WTC11 (cell line): ENCODE results near the gene LCORL. TPM values are rescaled to one million over a fixed set of nuclear protein-coding genes. Genes with fewer than 3 reads are reported as not detected.

Experiments used
- ATAC-seq: fragments of 200-7000 bp; cut with Tn5 transposase; 2 replicates; pipeline ENCODE4 v1.10.0; 2021; ENCODE audit warnings: mild to moderate bottlenecking, moderate library complexity
- CTCF ChIA-PET: fragments of 300-600 bp; sonication (Branson Sonifier 250); formaldehyde crosslinking; loops from one replicate; lab custom pipeline; 2021; ENCODE audit warnings: antibody characterized with exemption; lab: Charles Lee
- POLR2A ChIA-PET: fragments of 350-600 bp; sonication (Branson Sonifier 250); formaldehyde crosslinking; loops from one replicate; lab custom pipeline; 2021; ENCODE audit warnings: antibody characterized with exemption; lab: Charles Lee
- DNase-seq: peaks from one replicate; pipeline ENCODE4 v3.0.0; 2021; ENCODE audit warnings: low spot score
- H3K27ac Mint-ChIP-seq: 2 replicates; pipeline ENCODE4 v1.8.0; 2021; ENCODE audit warnings: mixed read lengths
- H3K27me3 Mint-ChIP-seq: 2 replicates; pipeline ENCODE4 v1.8.0; 2021; ENCODE audit warnings: low read depth, mild to moderate bottlenecking, moderate library complexity, mixed read lengths
- H3K36me3 Mint-ChIP-seq: 2 replicates; pipeline ENCODE4 v1.8.0; 2021; ENCODE audit warnings: mixed read lengths
- H3K4me1 Mint-ChIP-seq: 2 replicates; pipeline ENCODE4 v1.8.0; 2022; ENCODE audit warnings: mixed read lengths
- H3K4me3 Mint-ChIP-seq: 2 replicates; pipeline ENCODE4 v1.8.0; 2021; ENCODE audit warnings: mild to moderate bottlenecking, moderate library complexity, mixed read lengths
- H3K9me3 Mint-ChIP-seq: 2 replicates; pipeline ENCODE4 v1.8.0; 2021; ENCODE audit warnings: mixed read lengths
- ATF6 ChIP-seq: sonication (generic); formaldehyde crosslinking; IDR thresholded peaks from 2 replicates; pipeline ENCODE4 v1.8.1; 2023; ENCODE audit warnings: mild to moderate bottlenecking, missing genetic modification reagents
- E2F5 ChIP-seq: sonication (generic); formaldehyde crosslinking; IDR thresholded peaks from 2 replicates; pipeline ENCODE4 v1.8.1; 2022; ENCODE audit warnings: mild to moderate bottlenecking, moderate library complexity, missing genetic modification reagents
- ELF4 ChIP-seq: sonication (generic); formaldehyde crosslinking; IDR thresholded peaks from 2 replicates; pipeline ENCODE4 v1.8.1; 2022; ENCODE audit warnings: low read depth, mild to moderate bottlenecking, moderate library complexity, missing genetic modification reagents
- GTF2I ChIP-seq: fragments of 250-450 bp; sonication (Bioruptor Pico); conservative IDR thresholded peaks from 2 replicates; pipeline ENCODE4 v1.4.0; 2021; ENCODE audit warnings: mild to moderate bottlenecking
- IRF2 ChIP-seq: sonication (generic); formaldehyde crosslinking; IDR thresholded peaks from 2 replicates; pipeline ENCODE4 v1.8.0; 2022; ENCODE audit warnings: low read depth, missing genetic modification reagents, borderline replicate concordance
- JAZF1 ChIP-seq: fragments of 250-450 bp; sonication (Bioruptor Pico); IDR thresholded peaks from 2 replicates; pipeline ENCODE4 v1.9.0; 2021; ENCODE audit warnings: moderate library complexity, mild to moderate bottlenecking, inconsistent platforms
- NR3C1 ChIP-seq: sonication (generic); formaldehyde crosslinking; conservative IDR thresholded peaks from 2 replicates; pipeline ENCODE4 v1.8.1; 2023; ENCODE audit warnings: low read depth, mild to moderate bottlenecking, missing genetic modification reagents
- RORB ChIP-seq: fragments of 250-450 bp; sonication (Bioruptor Pico); IDR thresholded peaks from 2 replicates; pipeline ENCODE4 v1.9.0; 2021; ENCODE audit warnings: mild to moderate bottlenecking
- TEAD1 ChIP-seq: sonication (generic); formaldehyde crosslinking; IDR thresholded peaks from 2 replicates; pipeline ENCODE4 v1.8.0; 2022; ENCODE audit warnings: mild to moderate bottlenecking, missing genetic modification reagents
- ZMAT4 ChIP-seq: fragments of 250-450 bp; sonication (Bioruptor Pico); IDR thresholded peaks from 2 replicates; pipeline ENCODE4 v1.9.0; 2021; ENCODE audit warnings: mild to moderate bottlenecking
- ZNF671 ChIP-seq: fragments of 250-450 bp; sonication (Bioruptor Pico); IDR thresholded peaks from 2 replicates; pipeline ENCODE4 v1.8.0; 2021; ENCODE audit warnings: mild to moderate bottlenecking
- total RNA-seq: library from RNA; stranded (reverse); gene quantifications from 3 replicates; pipeline ENCODE4 v1.2.3, GENCODE V29; 2021
- TF ChIP-seq, protein P1 (sequence below): sonication (generic); formaldehyde crosslinking; IDR thresholded peaks from 2 replicates; pipeline ENCODE4 v1.8.1; 2023; ENCODE audit warnings: mild to moderate bottlenecking, missing genetic modification reagents, moderate library complexity
- TF ChIP-seq, protein P2 (sequence below): sonication (generic); formaldehyde crosslinking; IDR thresholded peaks from 2 replicates; pipeline ENCODE4 v1.8.1; 2022; ENCODE audit warnings: low read depth, mild to moderate bottlenecking, moderate library complexity, missing genetic modification reagents, borderline replicate concordance
- TF ChIP-seq, protein P3 (sequence below): fragments of 200-600 bp; IDR thresholded peaks from 2 replicates; pipeline ENCODE4 v1.8.0; 2022; ENCODE audit warnings: antibody characterized with exemption
- TF ChIP-seq, protein P4 (sequence below): sonication (generic); formaldehyde crosslinking; IDR thresholded peaks from 2 replicates; pipeline ENCODE4 v1.8.0; 2022; ENCODE audit warnings: mild to moderate bottlenecking, missing genetic modification reagents
- TF ChIP-seq, protein P5 (sequence below): sonication (generic); formaldehyde crosslinking; IDR thresholded peaks from 2 replicates; pipeline ENCODE4 v1.8.0; 2023; ENCODE audit warnings: mild to moderate bottlenecking, missing genetic modification reagents

The LCORL gene
- total RNA-seq, 1 experiment from 2014 or later, result 19.9 TPM

DNA sequence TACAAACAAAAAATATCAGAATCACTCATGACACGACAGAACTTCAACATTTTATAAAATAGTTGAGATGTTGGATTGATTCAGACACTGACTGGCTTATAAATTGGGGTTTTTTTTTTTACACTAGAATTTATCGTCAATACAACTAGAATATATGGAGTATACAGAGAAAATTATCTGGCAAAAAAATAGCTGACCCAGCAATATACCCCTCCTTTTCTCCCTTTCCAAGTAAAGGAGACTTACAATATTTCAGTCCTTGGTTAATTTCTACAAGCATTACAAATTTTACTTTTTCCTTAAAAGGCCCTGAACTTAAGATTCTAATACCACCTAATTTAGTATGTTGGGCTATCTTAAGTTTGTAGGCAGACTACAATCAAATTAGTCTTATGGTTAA is 76.3 kb downstream of the LCORL start:
- no peak for DNase-seq
- ATAC-seq, result no peak

More for the DNA sequence above, 76.3 kb downstream of the LCORL start:
- Mint-ChIP-seq H3K27me3 (no peaks in the 10 kb centered on the region), H3K9me3 (no peaks in the 10 kb centered on the region), H3K36me3 (no peaks in the 10 kb centered on the region), H3K4me1 (peaks cover 10% of the 10 kb centered on the region), H3K27ac (no peak overlapping the region), H3K4me3 (no peak overlapping the region)
- ChIA-PET POLR2A (no interaction called here), CTCF (no interaction called here)
- TF ChIP-seq, protein P1, sequence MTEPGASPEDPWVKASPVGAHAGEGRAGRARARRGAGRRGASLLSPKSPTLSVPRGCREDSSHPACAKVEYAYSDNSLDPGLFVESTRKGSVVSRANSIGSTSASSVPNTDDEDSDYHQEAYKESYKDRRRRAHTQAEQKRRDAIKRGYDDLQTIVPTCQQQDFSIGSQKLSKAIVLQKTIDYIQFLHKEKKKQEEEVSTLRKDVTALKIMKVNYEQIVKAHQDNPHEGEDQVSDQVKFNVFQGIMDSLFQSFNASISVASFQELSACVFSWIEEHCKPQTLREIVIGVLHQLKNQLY, result no peak
- no peak for TF ChIP-seq NR3C1
- TF ChIP-seq, protein P2, sequence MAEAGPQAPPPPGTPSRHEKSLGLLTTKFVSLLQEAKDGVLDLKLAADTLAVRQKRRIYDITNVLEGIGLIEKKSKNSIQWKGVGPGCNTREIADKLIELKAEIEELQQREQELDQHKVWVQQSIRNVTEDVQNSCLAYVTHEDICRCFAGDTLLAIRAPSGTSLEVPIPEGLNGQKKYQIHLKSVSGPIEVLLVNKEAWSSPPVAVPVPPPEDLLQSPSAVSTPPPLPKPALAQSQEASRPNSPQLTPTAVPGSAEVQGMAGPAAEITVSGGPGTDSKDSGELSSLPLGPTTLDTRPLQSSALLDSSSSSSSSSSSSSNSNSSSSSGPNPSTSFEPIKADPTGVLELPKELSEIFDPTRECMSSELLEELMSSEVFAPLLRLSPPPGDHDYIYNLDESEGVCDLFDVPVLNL, result no peak
- no peak for TF ChIP-seq E2F5
- TF ChIP-seq, protein P3, sequence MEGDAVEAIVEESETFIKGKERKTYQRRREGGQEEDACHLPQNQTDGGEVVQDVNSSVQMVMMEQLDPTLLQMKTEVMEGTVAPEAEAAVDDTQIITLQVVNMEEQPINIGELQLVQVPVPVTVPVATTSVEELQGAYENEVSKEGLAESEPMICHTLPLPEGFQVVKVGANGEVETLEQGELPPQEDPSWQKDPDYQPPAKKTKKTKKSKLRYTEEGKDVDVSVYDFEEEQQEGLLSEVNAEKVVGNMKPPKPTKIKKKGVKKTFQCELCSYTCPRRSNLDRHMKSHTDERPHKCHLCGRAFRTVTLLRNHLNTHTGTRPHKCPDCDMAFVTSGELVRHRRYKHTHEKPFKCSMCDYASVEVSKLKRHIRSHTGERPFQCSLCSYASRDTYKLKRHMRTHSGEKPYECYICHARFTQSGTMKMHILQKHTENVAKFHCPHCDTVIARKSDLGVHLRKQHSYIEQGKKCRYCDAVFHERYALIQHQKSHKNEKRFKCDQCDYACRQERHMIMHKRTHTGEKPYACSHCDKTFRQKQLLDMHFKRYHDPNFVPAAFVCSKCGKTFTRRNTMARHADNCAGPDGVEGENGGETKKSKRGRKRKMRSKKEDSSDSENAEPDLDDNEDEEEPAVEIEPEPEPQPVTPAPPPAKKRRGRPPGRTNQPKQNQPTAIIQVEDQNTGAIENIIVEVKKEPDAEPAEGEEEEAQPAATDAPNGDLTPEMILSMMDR, result no peak
- TF ChIP-seq, protein P4, sequence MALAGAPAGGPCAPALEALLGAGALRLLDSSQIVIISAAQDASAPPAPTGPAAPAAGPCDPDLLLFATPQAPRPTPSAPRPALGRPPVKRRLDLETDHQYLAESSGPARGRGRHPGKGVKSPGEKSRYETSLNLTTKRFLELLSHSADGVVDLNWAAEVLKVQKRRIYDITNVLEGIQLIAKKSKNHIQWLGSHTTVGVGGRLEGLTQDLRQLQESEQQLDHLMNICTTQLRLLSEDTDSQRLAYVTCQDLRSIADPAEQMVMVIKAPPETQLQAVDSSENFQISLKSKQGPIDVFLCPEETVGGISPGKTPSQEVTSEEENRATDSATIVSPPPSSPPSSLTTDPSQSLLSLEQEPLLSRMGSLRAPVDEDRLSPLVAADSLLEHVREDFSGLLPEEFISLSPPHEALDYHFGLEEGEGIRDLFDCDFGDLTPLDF (CRISPR knock-in tag), result no peak
- TF ChIP-seq ZMAT4 (CRISPR knock-in tag), result no peak
- TF ChIP-seq RORB (CRISPR knock-in tag), result no peak
- TF ChIP-seq, protein P5, sequence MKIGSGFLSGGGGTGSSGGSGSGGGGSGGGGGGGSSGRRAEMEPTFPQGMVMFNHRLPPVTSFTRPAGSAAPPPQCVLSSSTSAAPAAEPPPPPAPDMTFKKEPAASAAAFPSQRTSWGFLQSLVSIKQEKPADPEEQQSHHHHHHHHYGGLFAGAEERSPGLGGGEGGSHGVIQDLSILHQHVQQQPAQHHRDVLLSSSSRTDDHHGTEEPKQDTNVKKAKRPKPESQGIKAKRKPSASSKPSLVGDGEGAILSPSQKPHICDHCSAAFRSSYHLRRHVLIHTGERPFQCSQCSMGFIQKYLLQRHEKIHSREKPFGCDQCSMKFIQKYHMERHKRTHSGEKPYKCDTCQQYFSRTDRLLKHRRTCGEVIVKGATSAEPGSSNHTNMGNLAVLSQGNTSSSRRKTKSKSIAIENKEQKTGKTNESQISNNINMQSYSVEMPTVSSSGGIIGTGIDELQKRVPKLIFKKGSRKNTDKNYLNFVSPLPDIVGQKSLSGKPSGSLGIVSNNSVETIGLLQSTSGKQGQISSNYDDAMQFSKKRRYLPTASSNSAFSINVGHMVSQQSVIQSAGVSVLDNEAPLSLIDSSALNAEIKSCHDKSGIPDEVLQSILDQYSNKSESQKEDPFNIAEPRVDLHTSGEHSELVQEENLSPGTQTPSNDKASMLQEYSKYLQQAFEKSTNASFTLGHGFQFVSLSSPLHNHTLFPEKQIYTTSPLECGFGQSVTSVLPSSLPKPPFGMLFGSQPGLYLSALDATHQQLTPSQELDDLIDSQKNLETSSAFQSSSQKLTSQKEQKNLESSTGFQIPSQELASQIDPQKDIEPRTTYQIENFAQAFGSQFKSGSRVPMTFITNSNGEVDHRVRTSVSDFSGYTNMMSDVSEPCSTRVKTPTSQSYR (CRISPR knock-in tag), result no peak
- no peak for TF ChIP-seq TEAD1
- TF ChIP-seq JAZF1 (CRISPR knock-in tag), result no peak
- no peak for TF ChIP-seq IRF2 (CRISPR knock-in tag)
- no peak for TF ChIP-seq ATF6 (CRISPR knock-in tag)
- TF ChIP-seq ZNF671, result no peak
- TF ChIP-seq GTF2I, result no peak
- no peak for TF ChIP-seq ELF4 (CRISPR knock-in tag)
